ENCODE results near the gene HOXA13.

Gene HOXA13

DNA sequence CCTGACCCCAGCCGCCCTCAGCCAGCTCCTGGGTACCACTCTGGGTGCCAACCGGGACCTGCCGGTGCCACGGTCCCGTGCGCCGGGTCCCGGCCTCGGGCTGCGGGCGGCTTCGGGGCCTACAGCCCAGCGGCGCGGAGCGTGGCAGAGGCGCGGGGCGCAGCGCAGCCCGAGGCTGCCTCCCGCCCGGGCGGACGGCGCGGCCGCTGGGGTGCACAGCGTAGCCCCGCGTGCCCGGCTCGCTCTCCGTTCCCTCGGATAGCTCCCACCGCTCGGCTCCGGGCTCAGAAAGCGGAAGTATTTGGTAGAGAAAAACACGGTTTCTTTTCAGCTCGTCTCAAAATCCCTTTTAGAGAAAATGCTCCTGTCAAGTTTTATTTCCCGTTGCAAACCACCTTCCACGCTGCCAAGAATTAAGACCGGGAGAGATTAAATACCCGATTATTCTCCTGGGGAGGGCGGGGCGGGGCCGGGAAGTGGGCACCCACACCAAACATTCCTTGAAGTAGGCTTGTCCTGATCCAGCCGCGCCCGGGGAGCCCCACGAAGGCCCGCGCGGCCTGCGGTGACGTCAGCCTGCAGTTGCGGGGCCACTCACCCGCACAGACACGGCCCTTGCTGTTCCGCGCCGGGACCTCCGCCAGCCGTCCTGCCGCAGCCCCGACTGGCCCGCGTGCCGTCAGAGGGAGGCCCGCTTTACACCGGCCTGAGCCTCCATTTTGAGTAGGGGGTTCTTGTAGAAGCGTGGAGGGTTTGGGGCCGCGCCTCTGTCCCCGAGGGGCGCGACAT, 7.2 kb downstream of the HOXA13 start:
- no peak for DNase-seq (ENCODE audit: low read depth)

DNA sequence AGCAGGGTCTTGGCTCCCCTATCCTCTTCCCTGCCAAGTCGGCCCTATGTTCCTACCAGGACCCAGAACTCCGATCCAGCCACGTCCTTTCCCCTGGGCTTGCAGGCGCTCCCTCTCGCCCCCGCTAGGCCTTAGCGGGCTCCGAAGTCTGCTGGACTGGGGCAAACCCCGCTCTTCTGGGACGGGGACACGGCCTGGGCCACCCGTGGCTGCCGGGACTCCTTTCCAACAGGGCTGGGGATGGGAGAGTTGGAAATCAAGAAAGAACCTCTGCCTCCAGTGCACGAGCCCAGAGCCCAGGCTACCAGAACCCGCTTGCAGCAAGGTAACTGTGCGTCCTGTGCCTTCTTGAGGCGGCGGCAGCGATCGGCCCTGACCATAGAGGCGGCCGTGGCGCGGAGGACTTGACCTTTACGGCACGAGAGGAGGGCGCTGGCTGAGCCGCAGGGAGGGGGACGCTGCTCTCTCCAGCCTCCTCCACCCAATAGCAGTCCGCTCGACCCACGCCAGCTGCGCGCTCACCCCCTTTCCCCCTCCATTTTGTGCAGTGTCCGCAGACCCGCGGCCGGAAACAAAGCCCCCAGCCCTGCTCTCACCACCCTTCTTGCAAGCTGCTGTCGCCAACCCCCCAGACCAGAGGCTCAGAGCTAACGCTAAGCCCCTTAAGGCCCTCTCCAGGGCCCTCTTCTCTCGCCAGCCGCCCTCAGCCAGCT, 7.9 kb downstream of the HOXA13 start:
- DNase-seq (ENCODE audit: low read depth): no peak

DNA sequence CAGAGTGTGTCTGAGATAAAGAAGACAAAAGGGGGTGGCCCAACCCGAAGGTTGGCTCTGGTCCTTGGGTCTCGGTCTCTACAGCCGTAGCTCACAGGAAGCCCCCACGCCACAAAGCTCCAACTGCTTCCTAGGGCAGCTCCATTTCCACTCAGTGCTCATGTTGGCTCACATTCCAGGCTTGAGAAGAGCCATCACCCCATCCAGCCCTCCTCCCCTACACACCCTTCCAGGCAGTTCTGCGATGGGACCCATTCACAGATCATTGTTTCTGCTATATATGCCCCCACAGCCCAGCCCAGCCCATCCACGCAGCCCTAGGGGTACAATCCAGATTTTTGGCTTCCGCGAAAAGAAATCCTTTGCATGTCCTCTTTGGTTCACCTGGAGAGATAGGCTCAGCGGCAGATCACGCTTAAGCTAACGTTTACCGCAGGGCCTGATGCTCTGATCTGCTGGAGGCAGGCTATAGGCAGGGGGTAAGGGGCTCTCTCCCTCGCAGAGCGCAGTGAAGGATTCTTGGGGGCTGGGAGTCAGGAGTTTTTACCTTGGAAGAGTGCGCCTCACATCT, 8.6 kb downstream of the HOXA13 start:
- DNase-seq (ENCODE audit: low read depth): no peak

DNA sequence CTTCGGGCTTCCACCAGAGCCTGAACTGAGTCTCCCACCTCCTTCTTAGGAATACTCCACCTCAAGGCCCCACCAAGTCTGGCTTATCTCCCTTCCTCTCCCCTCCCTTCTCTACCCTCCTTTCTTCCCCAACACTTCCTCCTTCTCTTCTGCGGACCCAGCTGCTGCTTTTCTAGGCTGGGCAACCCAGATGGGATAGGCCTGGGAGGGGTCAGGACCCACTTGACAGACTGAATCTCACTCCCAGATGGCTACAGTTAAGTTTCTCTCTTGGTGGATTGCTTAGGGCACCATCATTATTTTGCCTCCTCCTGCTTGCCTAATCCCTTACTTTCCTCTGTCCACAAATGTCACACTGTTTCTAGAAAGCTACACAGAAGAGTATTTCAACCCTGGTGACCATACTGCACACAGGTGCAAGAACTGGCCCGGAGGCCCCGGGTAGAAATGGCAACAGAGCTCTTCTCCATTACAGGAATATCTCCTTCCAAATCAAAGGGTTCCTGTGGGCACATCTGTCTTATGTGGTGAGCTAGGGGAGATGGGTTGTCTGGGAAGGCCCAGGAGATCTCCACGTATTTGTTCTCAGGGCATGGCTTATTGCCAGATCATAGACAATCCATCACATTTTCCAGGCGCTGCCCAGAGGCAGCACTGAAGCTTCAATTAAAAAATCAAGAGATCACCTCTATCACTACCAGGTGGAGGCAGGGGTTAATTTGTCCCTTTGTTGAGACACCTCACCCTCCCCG, 9.7 kb downstream of the HOXA13 start:
- DNase-seq (ENCODE audit: low read depth): no peak

DNA sequence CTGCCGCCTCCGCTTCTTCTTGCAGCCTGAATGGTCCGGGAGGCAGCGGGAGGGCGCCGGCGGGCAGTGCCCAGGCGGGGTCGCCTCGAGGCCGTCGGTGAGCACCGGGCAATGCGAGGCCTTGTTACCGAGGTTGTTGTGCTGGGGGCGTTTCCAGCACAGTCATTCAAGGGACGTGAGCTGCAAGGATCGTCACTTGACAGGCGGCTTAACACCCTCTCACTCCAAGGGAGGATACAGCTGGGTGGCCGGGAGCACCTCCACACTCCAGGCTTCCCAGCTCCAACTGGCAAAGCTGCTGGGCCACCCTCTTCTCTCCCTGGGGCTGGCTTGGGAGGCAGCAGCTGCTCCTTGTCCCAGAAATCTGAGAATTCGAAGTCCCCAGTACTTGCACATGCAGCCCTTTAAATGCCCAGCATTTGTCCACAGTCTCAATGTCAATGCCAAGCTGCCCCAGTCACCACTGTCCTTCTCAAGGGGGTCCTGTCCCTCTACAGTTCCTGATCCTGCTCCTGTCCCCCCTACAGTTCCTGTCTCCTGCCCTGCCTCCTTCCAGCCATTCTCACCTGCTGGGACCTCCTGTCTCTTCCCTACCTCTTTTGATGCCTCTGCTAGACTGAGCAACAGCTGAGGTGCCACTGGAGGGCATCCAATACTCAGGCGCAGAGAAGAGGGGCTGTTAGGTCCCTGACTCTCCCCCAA, 10.4 kb downstream of the HOXA13 start:
- DNase-seq (ENCODE audit: low read depth): no peak

DNA sequence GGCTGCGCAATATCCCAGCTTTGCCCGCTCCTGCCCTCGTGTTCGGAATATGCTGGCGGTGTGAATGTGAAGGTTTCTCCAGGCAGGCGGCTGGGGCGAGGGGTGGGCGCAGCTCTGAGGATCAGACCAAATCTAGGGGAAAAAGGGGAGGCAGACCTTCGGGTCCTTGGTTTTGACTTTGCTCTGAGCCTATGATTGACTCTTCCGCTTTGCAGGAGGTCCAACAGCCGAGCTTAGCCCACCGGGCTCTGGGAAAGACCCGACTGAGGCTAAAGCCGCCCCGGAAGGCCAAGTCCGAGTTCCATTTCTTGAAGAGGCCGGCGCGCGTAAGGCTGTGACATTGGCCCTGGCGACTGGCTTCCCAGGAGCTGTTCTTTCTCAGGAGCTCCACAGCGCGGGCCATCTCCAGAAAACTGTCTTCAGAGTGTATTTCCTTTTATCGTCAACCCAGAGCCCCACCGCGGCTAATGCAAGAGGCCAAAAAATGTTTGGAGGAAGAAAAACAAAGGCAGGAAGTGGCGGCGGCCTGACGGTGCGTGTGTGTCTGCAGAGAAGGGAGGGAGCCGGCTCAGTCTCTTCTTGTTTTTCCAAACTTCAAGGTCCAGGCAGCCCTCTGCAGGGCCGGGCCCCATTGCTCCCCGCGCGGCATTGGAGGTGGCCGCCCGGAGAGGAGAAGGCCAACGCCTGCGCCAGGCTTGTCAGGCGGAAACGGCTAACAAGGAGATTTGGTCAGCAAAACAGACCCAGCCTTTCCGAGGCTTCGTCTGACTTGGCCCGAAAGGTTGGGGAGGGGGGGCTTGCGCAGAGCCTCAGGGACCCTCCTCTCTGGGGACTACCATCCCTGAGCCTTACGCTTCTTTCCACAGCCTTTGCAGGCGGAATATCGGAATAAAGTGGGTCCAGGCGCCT, 11.3 kb downstream of the HOXA13 start:
- no peak for DNase-seq (ENCODE audit: low read depth)

DNA sequence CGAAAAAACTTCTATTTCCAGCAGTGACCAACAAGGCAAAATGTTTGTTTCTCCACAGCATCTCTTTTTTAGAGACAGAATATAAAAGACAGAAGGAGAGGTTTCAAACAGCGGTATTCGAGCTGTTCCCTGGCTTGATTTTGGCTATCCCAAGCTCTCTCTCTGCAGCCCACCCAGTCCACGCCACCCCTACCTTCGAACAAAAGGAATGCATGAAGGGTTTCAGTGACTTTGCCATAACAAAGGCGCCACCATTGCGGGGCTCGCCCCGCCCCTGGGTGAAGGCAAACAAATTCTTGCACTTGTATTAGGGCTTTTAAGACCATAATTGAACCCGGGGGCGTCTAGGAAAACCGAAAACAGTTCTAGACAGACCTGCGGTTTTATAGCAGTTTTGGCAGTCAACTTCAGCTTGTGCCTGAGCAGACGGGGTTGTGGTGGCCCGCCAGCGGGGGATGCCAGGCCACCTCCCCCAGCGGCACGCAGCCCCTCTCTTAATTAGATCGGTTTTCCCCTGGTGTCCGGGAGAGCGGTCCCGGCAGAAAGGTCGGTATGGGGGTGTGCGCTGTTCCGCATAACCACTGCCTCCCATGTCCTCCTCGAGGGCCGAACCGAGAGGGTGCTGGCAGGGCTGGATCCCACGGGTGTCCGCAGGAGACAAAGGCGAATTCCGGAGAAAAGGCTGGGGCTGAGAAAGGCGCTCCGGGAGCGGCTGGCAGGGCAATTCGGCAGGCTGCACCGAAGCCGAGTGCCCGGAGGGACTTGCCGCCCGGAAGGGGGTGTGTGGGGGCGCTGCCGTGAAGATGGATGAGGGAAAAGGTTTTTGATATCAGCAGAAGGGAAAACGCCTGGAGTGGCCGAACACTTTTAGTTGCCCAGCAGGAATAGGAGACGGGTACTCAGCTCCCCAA, 12.2 kb downstream of the HOXA13 start:
- DNase-seq (ENCODE audit: low read depth): no peak

DNA sequence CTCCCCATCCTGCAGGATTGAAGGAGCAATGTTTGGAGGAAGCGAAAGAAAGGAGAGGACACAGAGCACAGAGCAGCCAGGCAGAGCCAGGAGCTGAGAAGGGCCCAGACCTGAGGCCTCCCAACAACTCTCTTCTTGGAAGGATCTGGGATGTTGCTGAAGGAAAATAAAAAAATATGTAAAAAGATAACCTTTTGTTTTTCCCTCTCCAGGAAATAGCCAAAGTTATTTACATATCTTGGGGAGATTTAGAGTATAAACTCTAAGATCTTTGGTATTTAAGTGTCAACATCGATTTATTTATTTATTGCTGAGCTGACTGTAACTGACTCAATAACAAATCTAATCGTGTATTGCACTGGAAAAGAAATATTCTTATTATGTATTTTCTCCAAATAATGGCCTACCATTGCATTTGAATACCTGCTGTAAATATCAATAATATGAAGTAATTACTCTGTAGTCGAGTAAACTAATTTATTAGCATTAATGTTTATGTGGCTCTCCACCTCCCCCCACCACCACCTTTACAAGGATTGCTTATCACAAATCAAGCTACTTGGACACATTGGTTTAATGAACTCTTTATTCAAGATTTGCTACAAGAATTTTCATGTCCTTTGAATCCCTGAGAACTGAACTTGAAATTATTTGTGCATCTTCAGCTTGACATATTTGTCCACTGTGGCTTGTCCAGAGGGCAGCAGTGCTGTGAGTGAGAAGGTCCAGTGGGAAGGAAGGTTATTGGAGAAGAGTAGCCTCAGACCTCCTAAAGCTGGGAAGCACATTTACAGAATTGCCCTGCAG, 13.0 kb downstream of the HOXA13 start:
- DNase-seq (ENCODE audit: low read depth): no peak

DNA sequence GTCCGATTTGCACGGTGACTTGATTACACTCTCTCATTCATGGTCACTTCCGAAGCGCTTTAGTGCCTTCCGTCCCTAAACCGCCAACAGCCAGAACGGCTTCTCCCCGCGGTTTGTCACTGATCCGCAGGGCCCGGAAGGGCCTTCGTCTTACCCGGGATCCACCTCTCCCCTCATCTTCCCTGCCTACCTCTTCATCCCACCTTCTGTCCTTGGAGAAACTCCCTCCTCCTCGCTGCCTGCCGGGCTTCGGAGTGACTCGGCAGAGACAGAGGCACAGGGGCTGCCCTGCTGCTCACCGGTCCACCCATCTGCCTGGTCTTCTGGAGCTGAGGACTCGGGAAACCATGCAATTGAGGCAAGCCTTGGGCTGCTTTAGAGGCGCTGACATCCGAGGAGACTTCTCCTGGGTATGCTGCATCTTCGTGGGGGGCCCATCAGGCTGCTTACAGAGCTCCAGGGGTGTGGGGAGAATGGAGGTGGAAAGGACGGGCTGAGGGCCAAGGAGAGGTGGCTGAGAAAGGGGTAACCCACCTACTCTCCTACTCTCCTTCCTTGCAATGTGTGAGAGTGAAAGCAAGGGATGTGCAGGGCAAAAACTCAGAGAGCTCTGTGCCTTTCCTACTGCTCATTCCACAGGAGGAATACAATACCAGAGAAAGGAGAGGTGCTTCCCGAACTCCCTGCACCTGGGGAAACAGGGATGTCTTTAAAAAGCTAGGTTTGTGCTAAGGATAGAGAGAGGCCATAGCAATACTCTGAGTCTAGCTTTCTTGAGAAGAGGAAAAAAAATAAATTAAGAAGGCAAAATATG, 13.8 kb downstream of the HOXA13 start:
- no peak for DNase-seq (ENCODE audit: low read depth)

DNA sequence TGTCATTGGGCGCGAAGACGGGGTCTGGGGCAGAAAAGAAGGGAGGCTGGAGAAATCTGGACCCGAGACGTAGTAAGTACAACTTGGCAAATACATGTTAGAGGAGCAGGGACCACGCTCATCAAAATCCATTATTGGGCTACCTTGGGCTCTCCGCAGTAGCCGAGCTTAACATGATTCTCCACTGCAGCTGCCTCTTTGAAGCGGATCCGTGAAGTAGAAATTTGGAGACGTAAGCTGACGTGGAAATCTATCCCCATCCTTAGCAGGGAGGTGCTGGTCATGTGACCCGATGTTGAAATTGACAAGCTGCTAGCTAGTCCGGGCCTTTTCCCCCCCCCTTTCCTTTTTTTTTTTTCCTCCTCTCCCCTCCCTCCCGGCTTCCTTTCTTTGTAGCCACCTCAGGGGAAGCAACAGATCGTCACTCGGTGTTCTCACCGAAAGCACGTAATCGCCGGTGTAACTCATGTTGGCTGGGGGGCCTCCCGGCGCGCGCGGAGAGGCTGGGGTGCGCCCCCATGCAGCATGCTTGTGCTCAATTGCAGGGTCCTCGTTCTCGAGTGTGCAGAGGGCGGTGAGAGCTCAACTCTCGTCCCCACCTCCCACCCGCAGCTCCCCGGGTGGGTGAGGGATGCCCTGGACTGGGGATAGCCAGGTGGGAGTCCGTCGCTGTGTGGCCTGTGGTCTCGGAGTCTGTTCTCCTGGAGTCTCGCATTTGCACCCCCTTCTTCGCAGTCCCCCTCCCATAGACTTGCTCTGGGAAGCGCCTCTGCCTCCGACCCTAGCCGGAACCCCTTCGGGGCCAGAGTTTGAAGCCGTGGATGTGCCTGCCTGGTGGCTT, 14.7 kb downstream of the HOXA13 start, which contains the start of gene HOXA11:
HOXA11 (minus strand) TSS at position 220 of the 841 bp plus-strand sequence; CDS start at position 132, 88 bp downstream.
- DNase-seq (ENCODE audit: low read depth): no peak

DNA sequence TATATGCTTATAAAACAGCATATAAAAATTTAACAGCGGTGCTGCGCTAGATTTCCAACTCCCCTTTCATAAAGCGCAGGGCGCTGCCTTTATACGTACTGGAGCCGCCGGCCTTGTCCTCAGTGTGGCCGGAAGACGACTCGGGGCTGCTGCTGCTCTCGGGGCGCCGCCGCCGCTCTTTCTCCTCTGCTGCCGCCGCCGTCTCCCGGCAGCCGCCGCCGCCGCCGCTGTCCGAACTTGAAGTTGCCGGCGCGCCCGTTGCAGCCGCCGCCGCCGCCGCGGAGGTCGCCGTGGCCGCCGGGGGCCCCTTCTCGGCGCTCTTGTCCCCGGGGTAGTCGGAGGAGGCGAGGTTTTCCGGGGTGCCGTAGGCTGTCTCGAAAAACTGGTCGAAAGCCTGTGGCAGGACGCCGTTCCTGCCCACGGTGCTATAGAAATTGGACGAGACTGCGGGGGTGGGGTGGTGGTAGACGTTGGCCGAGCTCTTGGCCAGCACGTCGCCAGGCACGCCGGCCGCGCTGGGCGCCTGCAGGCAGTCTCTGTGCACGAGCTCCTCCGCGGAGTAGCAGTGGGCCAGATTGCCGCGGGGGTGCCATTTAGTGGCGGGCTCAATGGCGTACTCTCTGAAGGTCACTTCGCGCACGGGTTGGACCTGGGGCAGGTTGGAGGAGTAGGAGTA, 15.4 kb downstream of the HOXA13 start:
- no peak for DNase-seq (ENCODE audit: low read depth)

DNA sequence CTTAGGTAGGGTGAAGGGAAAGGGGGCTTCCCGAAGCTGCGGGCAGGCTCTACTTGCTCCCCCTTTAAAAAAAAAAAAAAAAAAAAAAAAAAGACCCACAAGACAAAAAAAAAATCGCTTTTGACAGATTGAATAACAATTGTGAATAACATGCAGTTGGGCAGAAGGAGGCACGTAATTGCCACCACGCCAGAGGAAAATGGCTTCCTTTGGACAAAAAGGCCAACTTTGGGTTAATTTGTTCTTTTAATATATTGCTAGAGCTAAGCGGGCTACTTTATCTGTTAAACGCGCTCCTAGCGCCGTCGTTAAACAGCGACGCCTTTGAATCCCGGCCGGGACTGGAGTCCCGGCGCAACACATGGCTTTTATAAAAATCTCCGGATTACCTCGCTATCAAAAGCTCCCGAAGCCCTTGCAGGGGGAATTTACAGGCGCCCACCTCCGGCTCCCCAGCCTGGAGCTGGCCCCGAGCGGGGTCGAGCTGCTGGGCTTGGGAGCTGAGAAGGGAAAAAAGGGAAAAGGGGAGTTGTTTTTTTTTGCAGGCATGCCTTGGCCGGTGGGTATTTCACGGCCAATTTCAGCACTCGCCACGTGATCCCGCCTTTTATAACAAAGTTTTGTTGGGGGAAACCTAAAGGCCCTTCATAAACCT, 16.1 kb downstream of the HOXA13 start:
- DNase-seq (ENCODE audit: low read depth): no peak

DNA sequence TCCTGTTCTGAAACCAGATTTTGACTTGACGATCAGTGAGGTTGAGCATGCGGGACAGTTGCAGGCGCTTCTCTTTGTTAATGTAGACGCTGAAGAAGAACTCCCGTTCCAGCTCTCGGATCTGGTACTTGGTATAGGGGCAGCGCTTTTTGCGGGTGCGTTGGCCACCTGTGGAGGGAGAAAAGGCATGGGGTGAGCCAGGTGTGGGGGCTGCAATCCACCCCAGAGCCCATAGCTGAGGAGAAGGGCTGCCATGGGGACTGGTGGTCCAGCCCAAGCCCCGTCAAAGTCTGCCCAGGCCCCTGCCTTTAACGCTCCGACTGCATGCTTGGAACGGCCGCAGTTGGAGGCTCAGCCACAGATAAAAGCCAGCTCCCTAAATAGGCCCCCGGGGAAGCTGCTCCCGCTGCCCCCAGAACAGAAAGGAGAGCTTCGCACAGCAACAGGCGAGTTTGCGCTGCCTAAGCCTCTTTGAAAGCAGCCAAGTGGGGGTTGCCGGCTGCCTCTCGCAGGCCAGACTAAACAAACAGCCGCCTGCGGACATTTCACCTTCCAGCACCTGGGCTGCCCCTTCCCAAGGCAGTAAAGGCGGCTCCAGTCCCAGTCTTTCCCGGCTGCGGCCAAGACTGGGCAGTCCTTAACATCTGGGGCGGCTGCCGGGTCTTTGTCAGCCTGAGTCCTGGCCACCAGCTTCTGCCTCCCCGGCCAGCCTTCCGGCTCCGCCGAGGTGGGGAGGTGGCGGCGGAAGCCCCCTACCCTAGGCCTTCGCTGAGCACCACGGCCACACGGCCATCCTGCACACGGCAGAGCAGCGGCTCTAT, 16.8 kb downstream of the HOXA13 start:
- no peak for DNase-seq (ENCODE audit: low read depth)

DNA sequence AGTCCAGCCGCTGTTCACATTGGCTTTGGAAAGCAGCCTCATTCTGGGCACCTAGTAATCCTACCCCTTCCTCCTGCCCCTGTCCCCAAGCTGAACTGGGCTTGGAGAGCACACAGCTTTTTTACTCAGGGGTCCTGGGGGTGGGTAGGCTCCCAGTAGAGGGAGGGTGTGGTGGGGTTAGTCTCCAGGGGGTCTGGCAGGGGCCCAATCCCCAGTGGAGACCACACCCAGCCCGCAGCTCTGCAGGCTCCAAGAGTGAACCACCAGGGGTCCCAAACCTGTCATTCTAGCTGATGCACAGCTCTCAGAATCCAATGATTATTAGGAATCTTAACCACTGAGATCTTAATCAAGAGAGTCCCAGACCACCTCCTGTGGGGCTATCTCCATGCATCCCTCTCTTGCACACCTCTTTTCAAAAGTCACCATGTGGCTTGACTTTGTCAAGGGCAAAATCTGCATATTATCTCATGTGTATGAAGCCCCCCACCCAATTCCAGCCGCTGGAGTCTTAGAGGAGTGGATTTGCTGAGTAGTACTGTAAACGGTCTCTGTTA, 17.5 kb downstream of the HOXA13 start:
- DNase-seq (ENCODE audit: low read depth): no peak
